CD14-positive monocyte (primary cell): ENCODE data around the gene ITPKA. TPM values are rescaled to one million over a fixed set of nuclear protein-coding genes. Genes with fewer than 3 reads are reported as not detected.

Experiments
- DNase-seq, 3 donors: peaks; one replicate each; pipeline ENCODE4 v3.0.0-alpha.2; 2011 to 2022
- H2AFZ ChIP-seq: 2 replicates; pipeline ENCODE4 v1.6.0; 2012; ENCODE audit warnings: mild to moderate bottlenecking, low read depth, low read length, inconsistent platforms; ENCODE audit not compliant: insufficient read depth, poor library complexity, severe bottlenecking
- H3K27ac ChIP-seq, 2 donors: 1 replicate in 1 of 2; 2 replicates in 1 of 2; pipeline ENCODE4 v1.5.1; 2012 to 2013; ENCODE audit warnings: low read length in 2 of 2, control low read depth in 1 of 2, inconsistent platforms in 1 of 2, low read depth in 1 of 2, mild to moderate bottlenecking in 1 of 2
- H3K27me3 ChIP-seq, 2 donors: one replicate each; pipeline versions ENCODE4 v1.6.0 to v1.6.1; 2011 to 2013; ENCODE audit warnings: low read length in 2 of 2; ENCODE audit not compliant: control insufficient read depth in 2 of 2, insufficient read depth in 2 of 2
- H3K36me3 ChIP-seq, 2 donors: replicated peaks in 1 of 2; 1 replicate in 1 of 2; 2 replicates in 1 of 2; pipeline versions ENCODE4 v1.5.1 to v1.6.1; 2012 to 2013; ENCODE audit warnings: low read length in 2 of 2, control low read depth in 1 of 2, inconsistent platforms in 1 of 2, mild to moderate bottlenecking in 1 of 2; ENCODE audit not compliant: insufficient read depth in 2 of 2, control insufficient read depth in 1 of 2
- H3K4me1 ChIP-seq, 2 donors: 1 replicate in 1 of 2; 2 replicates in 1 of 2; pipeline versions ENCODE4 v1.5.1 to v1.6.1; 2012 to 2013; ENCODE audit warnings: low read length in 2 of 2, control low read depth in 1 of 2, inconsistent platforms in 1 of 2, mild to moderate bottlenecking in 1 of 2, moderate library complexity in 1 of 2; ENCODE audit not compliant: insufficient read depth in 2 of 2, control insufficient read depth in 1 of 2
- H3K4me2 ChIP-seq: replicated peaks from 2 replicates; pipeline ENCODE3; 2012; ENCODE audit warnings: low read length, moderate library complexity, mild to moderate bottlenecking; ENCODE audit not compliant: poor library complexity, severe bottlenecking; ENCODE audit errors: extremely low read depth
- H3K4me3 ChIP-seq, 3 experiments: fragments of 200-600 bp in 1 of 3; sonication (generic) in 1 of 3; replicated peaks in 1 of 3; 1 replicate in 2 of 3; 2 replicates in 1 of 3; pipeline ENCODE4 v1.5.1; 2011 to 2013; ENCODE audit warnings: low read length in 3 of 3, mild to moderate bottlenecking in 3 of 3, control low read depth in 2 of 3, low read depth in 2 of 3, inconsistent platforms in 1 of 3, moderate library complexity in 1 of 3
- H3K79me2 ChIP-seq: 2 replicates; pipeline ENCODE4 v1.6.0; 2012; ENCODE audit warnings: mild to moderate bottlenecking, control low read depth, inconsistent platforms, low read length, moderate library complexity; ENCODE audit not compliant: insufficient read depth
- H3K9ac ChIP-seq: 2 replicates; pipeline ENCODE4 v1.6.0; 2017; ENCODE audit warnings: low read length, mild to moderate bottlenecking; ENCODE audit not compliant: insufficient read depth, poor library complexity, severe bottlenecking
- H3K9me3 ChIP-seq, 2 donors: replicated peaks in 1 of 2; 1 replicate in 1 of 2; 2 replicates in 1 of 2; pipeline versions ENCODE4 v1.5.1 to v1.6.1; 2012 to 2013; ENCODE audit warnings: low read length in 2 of 2, control low read depth in 1 of 2; ENCODE audit not compliant: control insufficient read depth in 1 of 2, insufficient read depth in 1 of 2
- H4K20me1 ChIP-seq: 2 replicates; pipeline ENCODE4 v1.6.0; 2012; ENCODE audit warnings: mild to moderate bottlenecking, low read length, control low read depth, moderate library complexity; ENCODE audit not compliant: insufficient read depth
- H3K27ac Mint-ChIP-seq, 7 donors: one replicate each; pipeline ENCODE4 v1.8.0; 2020; ENCODE audit warnings: mild to moderate bottlenecking in 7 of 7, mixed read lengths in 7 of 7, moderate library complexity in 6 of 7, inconsistent platforms in 2 of 7
- H3K27me3 Mint-ChIP-seq, 3 donors: one replicate each; pipeline ENCODE4 v1.8.0; 2021 to 2022; ENCODE audit warnings: low read depth in 3 of 3, mild to moderate bottlenecking in 3 of 3, mixed read lengths in 3 of 3, moderate library complexity in 3 of 3, inconsistent platforms in 1 of 3
- H3K36me3 Mint-ChIP-seq, 2 donors: one replicate each; pipeline ENCODE4 v1.8.0; 2020; ENCODE audit warnings: mixed read lengths in 2 of 2, inconsistent platforms in 1 of 2, mild to moderate bottlenecking in 1 of 2
- H3K4me1 Mint-ChIP-seq: one replicate; pipeline ENCODE4 v1.8.0; 2020; ENCODE audit warnings: mild to moderate bottlenecking, mixed read lengths
- H3K4me3 Mint-ChIP-seq, 2 donors: one replicate each; pipeline ENCODE4 v1.8.0; 2020; ENCODE audit warnings: mild to moderate bottlenecking in 2 of 2, mixed read lengths in 2 of 2, moderate library complexity in 1 of 2
- H3K9me3 Mint-ChIP-seq, 7 donors: one replicate each; pipeline ENCODE4 v1.8.0; 2020 to 2022; ENCODE audit warnings: mixed read lengths in 7 of 7, mild to moderate bottlenecking in 6 of 7, moderate library complexity in 6 of 7, inconsistent platforms in 2 of 7
- WGBS: methylation state at CpG from one replicate; pipeline ENCODE4 v1.1.5; 2013; ENCODE audit warnings: missing lambda C conversion rate; ENCODE audit not compliant: insufficient coverage; 5-methylcytosine and 5-hydroxymethylcytosine counted together
- intact Hi-C, 2 donors: fragments of 100-400 bp; cut with micrococcal nuclease; formaldehyde crosslinking; loops; one replicate each; pipeline versions ENCODE4 v1.15.0 to v1.15.1; 2023
- polyA plus RNA-seq, 3 donors: library from polyadenylated mRNA; depleted of rRNA in 1 of 3; unstranded in 2 of 3; stranded (reverse) in 1 of 3; fragments of 300-500 nt in 2 of 3; fragments of >200 nt in 1 of 3; fragmentation: Illumina TruSeq in 2 of 3; gene quantifications; 1 replicate in 2 of 3; 2 replicates in 1 of 3; pipeline ENCODE4 v1.2.3, GENCODE V29; 2012 to 2021
- TF ChIP-seq, protein P1 (sequence below): fragments of 200-600 bp; IDR thresholded peaks from one replicate; pipeline ENCODE4 v1.8.0; 2022; ENCODE audit warnings: antibody characterized with exemption, mild to moderate bottlenecking

ITPKA gene
- polyA plus RNA-seq, 3 donors, result 0.31 TPM; not detected in 2

DNA sequence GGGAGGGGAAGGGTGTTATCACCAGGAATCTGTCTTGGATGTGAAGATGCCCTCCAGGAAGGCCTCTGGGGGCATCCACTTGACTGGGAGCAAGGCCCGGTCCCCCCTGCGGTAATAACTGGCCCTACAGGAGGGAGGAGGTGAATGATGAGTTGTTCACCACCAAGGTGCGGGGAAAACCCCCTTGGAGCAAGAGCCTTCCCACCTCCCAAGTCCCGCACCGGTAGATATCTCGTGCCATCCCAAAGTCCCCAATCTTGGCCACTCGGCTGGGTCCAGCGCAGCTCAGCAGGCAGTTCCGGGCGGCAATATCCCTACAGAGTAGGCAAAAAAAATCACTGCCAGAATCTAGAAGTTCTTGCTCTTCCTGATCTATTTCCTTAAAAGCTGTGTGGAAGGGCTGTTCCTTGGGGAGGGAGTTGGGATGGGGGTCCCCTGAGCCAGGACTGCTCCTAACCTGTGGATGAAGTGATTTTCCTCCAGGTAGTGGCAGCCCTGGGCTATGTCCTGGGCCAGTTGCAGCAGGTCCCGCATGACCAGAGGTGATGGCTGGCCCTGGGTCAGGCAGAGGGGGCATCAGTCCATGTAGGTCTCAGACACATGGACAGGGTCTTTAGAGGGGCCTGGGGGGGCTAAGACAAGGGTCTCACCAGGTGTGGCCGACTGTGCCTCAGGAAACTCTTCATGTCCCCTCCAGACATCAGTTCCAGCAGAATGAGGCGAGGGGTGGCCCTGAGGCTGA, 11.2 kb downstream of the ITPKA start:
- H3K9me3 ChIP-seq, result peaks cover 0 to 4% of the 10 kb centered on the region in 2 donors
- no peak overlapping the region for H3K9ac ChIP-seq
- TF ChIP-seq, protein P1, sequence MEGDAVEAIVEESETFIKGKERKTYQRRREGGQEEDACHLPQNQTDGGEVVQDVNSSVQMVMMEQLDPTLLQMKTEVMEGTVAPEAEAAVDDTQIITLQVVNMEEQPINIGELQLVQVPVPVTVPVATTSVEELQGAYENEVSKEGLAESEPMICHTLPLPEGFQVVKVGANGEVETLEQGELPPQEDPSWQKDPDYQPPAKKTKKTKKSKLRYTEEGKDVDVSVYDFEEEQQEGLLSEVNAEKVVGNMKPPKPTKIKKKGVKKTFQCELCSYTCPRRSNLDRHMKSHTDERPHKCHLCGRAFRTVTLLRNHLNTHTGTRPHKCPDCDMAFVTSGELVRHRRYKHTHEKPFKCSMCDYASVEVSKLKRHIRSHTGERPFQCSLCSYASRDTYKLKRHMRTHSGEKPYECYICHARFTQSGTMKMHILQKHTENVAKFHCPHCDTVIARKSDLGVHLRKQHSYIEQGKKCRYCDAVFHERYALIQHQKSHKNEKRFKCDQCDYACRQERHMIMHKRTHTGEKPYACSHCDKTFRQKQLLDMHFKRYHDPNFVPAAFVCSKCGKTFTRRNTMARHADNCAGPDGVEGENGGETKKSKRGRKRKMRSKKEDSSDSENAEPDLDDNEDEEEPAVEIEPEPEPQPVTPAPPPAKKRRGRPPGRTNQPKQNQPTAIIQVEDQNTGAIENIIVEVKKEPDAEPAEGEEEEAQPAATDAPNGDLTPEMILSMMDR, result no peak
- intact Hi-C loops, result no loop called here
- H4K20me1 ChIP-seq, result no peaks in the 10 kb centered on the region
- H3K36me3 ChIP-seq, result no peaks in the 10 kb centered on the region
- no peak overlapping the region for H2AFZ ChIP-seq
- H3K4me3 Mint-ChIP-seq, result no peak overlapping the region
- no peak for DNase-seq
- H3K27me3 ChIP-seq, result peaks cover 24 to 52% of the 10 kb centered on the region in 2 donors
- no peak overlapping the region for H3K27ac ChIP-seq
- no peaks in the 10 kb centered on the region for H3K79me2 ChIP-seq
- H3K4me3 ChIP-seq, result no peak overlapping the region
- peaks cover 0 to 19% (median 4%) of the 10 kb centered on the region in 7 donors for H3K9me3 Mint-ChIP-seq
- peaks cover 45 to 61% (median 53%) of the 10 kb centered on the region in 3 donors for H3K27me3 Mint-ChIP-seq
- no peak overlapping the region for H3K4me2 ChIP-seq
- H3K4me1 ChIP-seq, result peaks cover 24 to 29% of the 10 kb centered on the region in 2 donors
- no peak overlapping the region for H3K27ac Mint-ChIP-seq
- peaks cover 4 to 8% of the 10 kb centered on the region in 2 donors for H3K36me3 Mint-ChIP-seq
- H3K4me1 Mint-ChIP-seq, result peaks cover 28% of the 10 kb centered on the region
- WGBS, result 90% methylated on average over 2 of the region's 13 CpGs

DNA sequence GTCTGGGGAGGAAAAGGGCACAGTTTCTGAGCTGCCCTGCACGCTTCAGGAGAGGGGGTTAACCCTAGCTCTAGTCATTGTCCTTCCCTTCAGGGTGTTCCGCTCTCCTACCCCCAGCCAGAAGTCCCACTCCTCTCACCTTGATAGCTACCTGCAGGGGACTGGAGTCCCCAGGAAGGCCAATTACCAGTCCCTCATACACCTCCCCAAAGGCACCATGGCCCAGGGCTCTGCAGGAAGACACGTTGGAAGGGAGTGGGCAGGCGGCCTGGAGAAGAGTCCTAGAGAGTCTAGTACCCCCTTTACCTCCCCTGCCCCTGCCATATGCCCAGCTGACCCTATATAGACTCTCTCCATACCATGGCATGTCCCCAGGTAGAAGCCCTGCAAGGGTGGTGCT, 12.1 kb downstream of the ITPKA start:
- H3K4me3 ChIP-seq, result no peak overlapping the region
- no peak for DNase-seq
- WGBS, result 100% methylated on average over 2 of the region's 4 CpGs
- TF ChIP-seq, protein P1, result no peak
- Mint-ChIP-seq H3K36me3 (peaks cover 4 to 8% of the 10 kb centered on the region in 2 donors), H3K9me3 (peaks cover 0 to 15% (median 4%) of the 10 kb centered on the region in 7 donors), H3K4me1 (peaks cover 28% of the 10 kb centered on the region), H3K4me3 (no peak overlapping the region), H3K27me3 (peaks cover 45 to 61% (median 53%) of the 10 kb centered on the region in 3 donors), H3K27ac (no peak overlapping the region)
- H3K9me3 ChIP-seq, result peaks cover 0 to 4% of the 10 kb centered on the region in 2 donors
- H3K9ac ChIP-seq, result no peak overlapping the region
- no peaks in the 10 kb centered on the region for H4K20me1 ChIP-seq
- intact Hi-C loops, result no loop called here
- H3K27me3 ChIP-seq, result peaks cover 21 to 52% of the 10 kb centered on the region in 2 donors
- H3K4me1 ChIP-seq, result peaks cover 24 to 29% of the 10 kb centered on the region in 2 donors
- H3K79me2 ChIP-seq, result no peaks in the 10 kb centered on the region
- no peak overlapping the region for H3K4me2 ChIP-seq
- H2AFZ ChIP-seq, result no peak overlapping the region
- no peaks in the 10 kb centered on the region for H3K36me3 ChIP-seq
- no peak overlapping the region for H3K27ac ChIP-seq
